Fibroblast of lung (primary cell): ENCODE measurements around the gene FGD2. TPM values are rescaled to one million over a fixed set of nuclear protein-coding genes. Genes with fewer than 3 reads are reported as not detected.

Experiments
- DNase-seq, 2 donors: peaks; one replicate each; pipeline versions ENCODE4 v3.0.0 to v3.0.0-alpha.2; 2010; ENCODE audit warnings: low read depth in 2 of 2
- H2AFZ ChIP-seq: 2 replicates; pipeline ENCODE4 v1.5.1; 2012; ENCODE audit warnings: low read length, control low read depth, inconsistent platforms
- H3K27ac ChIP-seq: 2 replicates; pipeline ENCODE4 v1.5.1; 2011; ENCODE audit warnings: low read length, control low read depth; ENCODE audit not compliant: insufficient read depth
- H3K27me3 ChIP-seq: 2 replicates; pipeline ENCODE4 v1.5.1; 2011; ENCODE audit warnings: mild to moderate bottlenecking, low read length; ENCODE audit not compliant: control insufficient read depth, insufficient read depth
- H3K36me3 ChIP-seq: 2 replicates; pipeline ENCODE4 v1.5.1; 2011; ENCODE audit warnings: low read length; ENCODE audit not compliant: control insufficient read depth, insufficient read depth
- H3K4me1 ChIP-seq: 2 replicates; pipeline ENCODE4 v1.5.1; 2011; ENCODE audit warnings: low read length; ENCODE audit not compliant: control insufficient read depth, insufficient read depth; ENCODE audit errors: extremely low read depth
- H3K4me2 ChIP-seq: 2 replicates; pipeline ENCODE4 v1.5.1; 2011; ENCODE audit warnings: low read length, control low read depth; ENCODE audit not compliant: insufficient read depth; ENCODE audit errors: extremely low read depth
- H3K4me3 ChIP-seq, 4 experiments: fragments of 200-600 bp in 1 of 4; sonication (generic) in 1 of 4; replicated peaks in 1 of 4; 2 replicates each; pipeline ENCODE4 v1.5.1; 2011 to 2016; ENCODE audit warnings: low read length in 4 of 4, low read depth in 3 of 4, mild to moderate bottlenecking in 3 of 4, control low read depth in 2 of 4, inconsistent platforms in 1 of 4, mixed read lengths in 1 of 4; ENCODE audit not compliant: insufficient read depth in 1 of 4; ENCODE audit errors: control extremely low read depth in 1 of 4
- H3K79me2 ChIP-seq: 2 replicates; pipeline ENCODE4 v1.5.1; 2012; ENCODE audit warnings: mild to moderate bottlenecking, low read length, inconsistent platforms; ENCODE audit not compliant: control insufficient read depth, insufficient read depth
- H3K9ac ChIP-seq: 2 replicates; pipeline ENCODE4 v1.5.1; 2011; ENCODE audit warnings: mild to moderate bottlenecking, low read length, control low read depth; ENCODE audit not compliant: insufficient read depth
- H3K9me3 ChIP-seq: 2 replicates; pipeline ENCODE4 v1.5.1; 2012; ENCODE audit warnings: low read depth, low read length; ENCODE audit not compliant: control insufficient read depth, insufficient read depth
- H4K20me1 ChIP-seq: 2 replicates; pipeline ENCODE4 v1.5.1; 2011; ENCODE audit warnings: low read length; ENCODE audit not compliant: control insufficient read depth, insufficient read depth; ENCODE audit errors: extremely low read depth
- CTCF ChIP-seq, 2 donors: IDR thresholded peaks in 1 of 2; conservative IDR thresholded peaks in 1 of 2; 1 replicate in 1 of 2; 2 replicates in 1 of 2; pipeline ENCODE4 v1.5.1; 2011 to 2012; ENCODE audit warnings: low read length in 2 of 2, control low read depth in 1 of 2, inconsistent platforms in 1 of 2, low read depth in 1 of 2, mild to moderate bottlenecking in 1 of 2
- EZH2 ChIP-seq: IDR thresholded peaks from 2 replicates; pipeline ENCODE4 v1.5.1; 2012; ENCODE audit warnings: low read length, control low read depth, mild to moderate bottlenecking; ENCODE audit errors: missing control alignments
- polyA plus RNA-seq, 2 donors: library from polyadenylated mRNA; depleted of rRNA in 1 of 2; stranded (reverse) in 1 of 2; unstranded in 1 of 2; fragments of >200 nt; gene quantifications; 2 replicates each; pipeline ENCODE4 v1.2.1, GENCODE V29; 2011 to 2012; ENCODE audit warnings: missing spikeins in 1 of 2
- total RNA-seq: library from RNA; depleted of rRNA; stranded (reverse); fragments of >200 nt; gene quantifications from 2 replicates; pipeline ENCODE4 v1.2.1, GENCODE V29; 2014

Gene FGD2
- total and polyA plus RNA-seq, 2 donors (not counting 1 experiment from before 2014, with no cell fraction given): not detected

- Histone ChIP-seq H3K4me3 (no peak overlapping the region), H3K9me3 (no peaks in the 10 kb centered on the region), H4K20me1 (no peaks in the 10 kb centered on the region), H3K4me2 (no peak overlapping the region), H2AFZ (no peak overlapping the region), H3K27ac (no peak overlapping the region), H3K27me3 (no peaks in the 10 kb centered on the region), H3K36me3 (peaks cover 16% of the 10 kb centered on the region), H3K4me1 (no peaks in the 10 kb centered on the region), H3K9ac (no peak overlapping the region), H3K79me2 (no peaks in the 10 kb centered on the region)
- DNase-seq: no peak
- TF ChIP-seq EZH2 (no peak), CTCF (conservative IDR thresholded peaks at IDR 0.05 in 1 of 2, IDR thresholded peaks at IDR 0.05 in 1 of 2; ENCODE audit: low read depth in 1 of 2, low read length in 2 of 2) (no peak)
Measured at GRCh38 chr6:36964349-36964748, 41.1 kb upstream of the FGD2 start.

GRCh38 chr6:36964908-36965307, 40.5 kb upstream of the FGD2 start:
- no peak overlapping the region for H3K4me3 ChIP-seq
- H3K79me2 ChIP-seq: no peaks in the 10 kb centered on the region
- no peaks in the 10 kb centered on the region for H3K27me3 ChIP-seq
- peaks cover 16% of the 10 kb centered on the region for H3K36me3 ChIP-seq
- no peaks in the 10 kb centered on the region for H3K4me1 ChIP-seq
- no peaks in the 10 kb centered on the region for H4K20me1 ChIP-seq
- no peak overlapping the region for H2AFZ ChIP-seq
- no peak for TF ChIP-seq CTCF (conservative IDR thresholded peaks at IDR 0.05 in 1 of 2, IDR thresholded peaks at IDR 0.05 in 1 of 2; ENCODE audit: low read depth in 1 of 2, low read length in 2 of 2)
- H3K9me3 ChIP-seq: no peaks in the 10 kb centered on the region
- no peak overlapping the region for H3K9ac ChIP-seq
- DNase-seq: no peak
- no peak overlapping the region for H3K27ac ChIP-seq
- H3K4me2 ChIP-seq: no peak overlapping the region

GRCh38 chr6:36967301-36967700, 38.2 kb upstream of the FGD2 start:
- peaks cover 31% of the 10 kb centered on the region for H3K36me3 ChIP-seq
- no peak overlapping the region for H3K9ac ChIP-seq
- no peak overlapping the region for H2AFZ ChIP-seq
- no peak overlapping the region for H3K4me2 ChIP-seq
- DNase-seq: no peak
- H3K9me3 ChIP-seq: no peaks in the 10 kb centered on the region
- no peaks in the 10 kb centered on the region for H3K79me2 ChIP-seq
- no peak overlapping the region for H3K4me3 ChIP-seq
- no peaks in the 10 kb centered on the region for H3K27me3 ChIP-seq
- no peaks in the 10 kb centered on the region for H3K4me1 ChIP-seq
- TF ChIP-seq EZH2 (no peak), CTCF (conservative IDR thresholded peaks at IDR 0.05 in 1 of 2, IDR thresholded peaks at IDR 0.05 in 1 of 2; ENCODE audit: low read depth in 1 of 2, low read length in 2 of 2) (no peak)
- H3K27ac ChIP-seq: no peak overlapping the region
- H4K20me1 ChIP-seq: no peaks in the 10 kb centered on the region
